NB4 (cell line): ENCODE results near the gene GALNTL6.
"Not testable (repeated sequence)": the region's sequence is repeated elsewhere in the genome, so short reads cannot be mapped to it uniquely, and the experiment has no call there.

Experiments used
- CTCF ChIP-seq: IDR thresholded peaks from one replicate; pipeline ENCODE4 v1.5.1; 2012; ENCODE audit warnings: low read depth, low read length
- MYC ChIP-seq: IDR thresholded peaks from 2 replicates; pipeline ENCODE4 v1.6.1; 2011; ENCODE audit warnings: low read depth, low read length

DNA sequence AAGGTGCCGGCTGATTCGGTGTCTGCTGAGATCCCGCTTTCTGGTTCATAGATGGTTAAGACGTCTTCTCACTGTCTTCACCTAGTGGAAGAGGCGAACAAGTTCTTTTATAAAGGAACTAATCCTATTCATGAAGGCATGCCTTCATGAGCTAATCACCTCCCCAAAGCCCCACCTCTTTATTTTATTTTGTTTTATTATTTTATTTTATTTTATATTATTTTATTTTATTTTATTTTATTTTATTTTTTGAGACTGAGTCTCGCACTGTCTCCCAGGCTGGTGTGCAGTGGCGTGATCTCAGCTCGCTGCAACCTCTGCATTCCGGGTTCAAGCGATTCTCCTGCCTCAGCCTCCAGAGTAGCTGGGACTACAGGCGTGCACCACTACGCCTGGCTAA, 615.8 kb downstream of the GALNTL6 start:
- not testable (repeated sequence) for TF ChIP-seq CTCF, MYC
